ENCODE data around the gene ARMH3. TPM values are rescaled to one million over a fixed set of nuclear protein-coding genes. Genes with fewer than 3 reads are reported as not detected.

Gene ARMH3
- total and polyA plus RNA-seq, 3 donors from 2014 or later: 20.2 to 23.7 (median 21.6) TPM

- WGBS, 2 donors: 79 to 80% methylated on average over 3 of the region's 3 CpGs
- TF ChIP-seq POLR2A (IDR thresholded peaks at IDR 0.05) (no peak), CTCF (IDR thresholded peaks at IDR 0.05) (no peak)
- no peaks in the 10 kb centered on the region for H3K36me3 ChIP-seq (ENCODE audit: low read depth, missing control alignments)
These were observed 207.1 kb downstream of the ARMH3 start for GRCh38 chr10:101848894-101849351.

GRCh38 chr10:101848408-101848807, 207.6 kb downstream of the ARMH3 start:
- intact Hi-C loops (cut with DNase I; ENCODE audit: low total_unique reads): loop anchor here (10.0 kb wide), 1 partner anchor 166 kb away; no protein-coding TSS in a partner anchor
- H3K36me3 ChIP-seq (ENCODE audit: low read depth, missing control alignments): no peaks in the 10 kb centered on the region
- no peaks in the 10 kb centered on the region for H3K9me3 ChIP-seq
- H3K27ac ChIP-seq: no peak overlapping the region
- TF ChIP-seq POLR2A (IDR thresholded peaks at IDR 0.05): no peak
- TF ChIP-seq CTCF (IDR thresholded peaks at IDR 0.05): no peak
- H3K27me3 ChIP-seq: no peaks in the 10 kb centered on the region
- H3K4me3 ChIP-seq: no peak overlapping the region
- peaks cover 2% of the 10 kb centered on the region for H3K4me1 ChIP-seq
- no peak for DNase-seq
- 49 to 81% methylated on average over 4 of the region's 4 CpGs for WGBS, 2 donors

More at GRCh38 chr10:101848894-101849351, 207.1 kb downstream of the ARMH3 start:
- no peaks in the 10 kb centered on the region for H3K9me3 ChIP-seq
- no peaks in the 10 kb centered on the region for H3K27me3 ChIP-seq
- H3K27ac ChIP-seq: no peak overlapping the region
- intact Hi-C loops (cut with DNase I; ENCODE audit: low total_unique reads): loop anchor here (10.0 kb wide), 1 partner anchor 166 kb away; no protein-coding TSS in a partner anchor
- no peak overlapping the region for H3K4me3 ChIP-seq
- DNase-seq: no peak
- H3K4me1 ChIP-seq: peaks cover 2% of the 10 kb centered on the region

GRCh38 chr10:101845893-101846292, 210.1 kb downstream of the ARMH3 start:
- Histone ChIP-seq H3K9me3 (no peaks in the 10 kb centered on the region), H3K36me3 (ENCODE audit: low read depth, missing control alignments) (no peaks in the 10 kb centered on the region), H3K27me3 (no peaks in the 10 kb centered on the region), H3K4me1 (peaks cover 6% of the 10 kb centered on the region), H3K4me3 (no peak overlapping the region), H3K27ac (no peak overlapping the region)
- DNase-seq: no peak
- 92 to 93% methylated on average over 3 of the region's 3 CpGs for WGBS, 2 donors
- TF ChIP-seq CTCF (IDR thresholded peaks at IDR 0.05) (no peak), POLR2A (IDR thresholded peaks at IDR 0.05) (no peak)
- intact Hi-C loops (cut with DNase I; ENCODE audit: low total_unique reads): loop anchor here (10.0 kb wide), 1 partner anchor 169 kb away; no protein-coding TSS in a partner anchor

- intact Hi-C loops (cut with DNase I; ENCODE audit: low total_unique reads): loop anchor here (10.0 kb wide), 1 partner anchor 171 kb away; no protein-coding TSS in a partner anchor
- Histone ChIP-seq H3K4me3 (peak within 1 kb of the TSS; percentile 26 to 38), H3K4me1 (peaks cover 20% of the 10 kb centered on the region), H3K27ac (no peak within 1 kb of the TSS), H3K27me3 (no peaks in the 10 kb centered on the region), H3K9me3 (no peaks in the 10 kb centered on the region), H3K36me3 (ENCODE audit: low read depth, missing control alignments) (no peaks in the 10 kb centered on the region)
- WGBS, 2 donors: 35 to 73% methylated on average over 8 to 58 of the region's 60 CpGs
- DNase-seq: peak; percentile 36
- TF ChIP-seq CTCF (IDR thresholded peaks at IDR 0.05) (peak in 2 of 3 experiments; percentile 13 to 43), POLR2A (IDR thresholded peaks at IDR 0.05) (no peak)
These were observed 212.6 kb downstream of the ARMH3 start, which contains the start of gene KCNIP2 for GRCh38 chr10:101843032-101844021. Gene KCNIP2 (minus strand): TSS chr10:101843800. CDS start chr10:101843568, 232 bp downstream.

Measured in testis (tissue), 3 donors.